Progenitor cell of endocrine pancreas (in vitro differentiated cells): ENCODE results near the gene LRRC31. TPM values are rescaled to one million over a fixed set of nuclear protein-coding genes. Genes with fewer than 3 reads are reported as not detected.

ENCODE experiments used
- DNase-seq: peaks from one replicate; pipeline ENCODE4 v3.0.0; 2021; ENCODE audit warnings: low spot score; ENCODE audit not compliant: unreplicated experiment
- H3K27ac Mint-ChIP-seq: 2 replicates; pipeline ENCODE4 v1.8.0; 2021; ENCODE audit warnings: mild to moderate bottlenecking, moderate library complexity, mixed read lengths
- H3K27me3 Mint-ChIP-seq: 2 replicates; pipeline ENCODE4 v1.8.0; 2021; ENCODE audit warnings: mixed read lengths
- H3K36me3 Mint-ChIP-seq: 2 replicates; pipeline ENCODE4 v1.8.0; 2022; ENCODE audit warnings: mixed read lengths; ENCODE audit not compliant: insufficient read depth
- H3K4me1 Mint-ChIP-seq: 2 replicates; pipeline ENCODE4 v1.8.0; 2021; ENCODE audit warnings: low read depth, mixed read lengths
- H3K4me3 Mint-ChIP-seq: 2 replicates; pipeline ENCODE4 v1.8.0; 2021; ENCODE audit warnings: low read depth, mild to moderate bottlenecking, moderate library complexity, mixed read lengths
- H3K9me3 Mint-ChIP-seq: 2 replicates; pipeline ENCODE4 v1.8.0; 2021; ENCODE audit warnings: low read depth, mixed read lengths
- total RNA-seq: library from RNA; stranded (reverse); gene quantifications from 2 replicates; pipeline ENCODE4 v1.2.1, GENCODE V29; 2021
- TF ChIP-seq, protein P1 (sequence below): fragments of 200-600 bp; sonication (generic); IDR thresholded peaks from one replicate; pipeline ENCODE4 v1.5.0; 2021; ENCODE audit warnings: antibody characterized with exemption, mild to moderate bottlenecking; ENCODE audit not compliant: unreplicated experiment

The LRRC31 gene
- total RNA-seq, 1 donor from 2014 or later, result 0.67 TPM

DNA sequence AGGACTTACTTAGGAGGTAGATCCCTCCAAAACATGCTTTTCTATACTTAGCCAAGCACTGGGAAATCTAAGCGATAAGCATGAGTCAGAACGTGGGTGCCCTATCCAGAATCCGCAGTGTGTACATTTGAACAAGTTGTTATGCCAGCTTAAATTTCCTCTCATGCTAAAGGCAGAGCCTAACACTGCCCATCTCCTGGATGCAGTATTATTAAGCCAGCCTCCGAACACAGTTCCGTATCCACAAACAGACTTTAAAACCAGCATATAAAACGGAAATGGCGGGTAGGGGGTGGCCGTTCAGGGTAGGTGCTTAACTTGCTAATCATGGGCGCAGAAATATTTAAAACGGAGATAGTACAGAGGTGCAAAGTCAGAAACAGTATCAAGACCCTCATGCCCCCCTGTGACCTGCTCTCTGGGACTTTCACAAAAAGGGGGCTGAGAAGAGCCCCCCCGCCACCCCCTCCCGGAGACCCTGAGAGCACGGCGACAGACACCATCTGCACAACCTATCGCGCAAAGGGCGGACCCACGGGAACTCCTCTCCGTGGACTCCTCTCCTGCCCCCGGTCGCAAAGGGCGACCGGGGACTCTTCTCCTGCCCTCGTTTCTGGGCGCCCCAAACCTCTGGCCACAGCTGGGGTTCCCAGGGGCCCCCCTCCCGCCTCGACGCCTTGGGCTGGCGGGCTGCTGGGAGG lies 58.0 kb downstream of the LRRC31 start:
- Mint-ChIP-seq H3K9me3 (peaks cover 6% of the 10 kb centered on the region), H3K27ac (peak overlapping the region; percentile 90), H3K4me1 (peaks cover 10% of the 10 kb centered on the region), H3K4me3 (peak overlapping the region; percentile 86), H3K36me3 (peaks cover 2% of the 10 kb centered on the region), H3K27me3 (peaks cover 3% of the 10 kb centered on the region)
- DNase-seq, result no peak
- TF ChIP-seq, protein P1, sequence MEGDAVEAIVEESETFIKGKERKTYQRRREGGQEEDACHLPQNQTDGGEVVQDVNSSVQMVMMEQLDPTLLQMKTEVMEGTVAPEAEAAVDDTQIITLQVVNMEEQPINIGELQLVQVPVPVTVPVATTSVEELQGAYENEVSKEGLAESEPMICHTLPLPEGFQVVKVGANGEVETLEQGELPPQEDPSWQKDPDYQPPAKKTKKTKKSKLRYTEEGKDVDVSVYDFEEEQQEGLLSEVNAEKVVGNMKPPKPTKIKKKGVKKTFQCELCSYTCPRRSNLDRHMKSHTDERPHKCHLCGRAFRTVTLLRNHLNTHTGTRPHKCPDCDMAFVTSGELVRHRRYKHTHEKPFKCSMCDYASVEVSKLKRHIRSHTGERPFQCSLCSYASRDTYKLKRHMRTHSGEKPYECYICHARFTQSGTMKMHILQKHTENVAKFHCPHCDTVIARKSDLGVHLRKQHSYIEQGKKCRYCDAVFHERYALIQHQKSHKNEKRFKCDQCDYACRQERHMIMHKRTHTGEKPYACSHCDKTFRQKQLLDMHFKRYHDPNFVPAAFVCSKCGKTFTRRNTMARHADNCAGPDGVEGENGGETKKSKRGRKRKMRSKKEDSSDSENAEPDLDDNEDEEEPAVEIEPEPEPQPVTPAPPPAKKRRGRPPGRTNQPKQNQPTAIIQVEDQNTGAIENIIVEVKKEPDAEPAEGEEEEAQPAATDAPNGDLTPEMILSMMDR, result no peak

DNA sequence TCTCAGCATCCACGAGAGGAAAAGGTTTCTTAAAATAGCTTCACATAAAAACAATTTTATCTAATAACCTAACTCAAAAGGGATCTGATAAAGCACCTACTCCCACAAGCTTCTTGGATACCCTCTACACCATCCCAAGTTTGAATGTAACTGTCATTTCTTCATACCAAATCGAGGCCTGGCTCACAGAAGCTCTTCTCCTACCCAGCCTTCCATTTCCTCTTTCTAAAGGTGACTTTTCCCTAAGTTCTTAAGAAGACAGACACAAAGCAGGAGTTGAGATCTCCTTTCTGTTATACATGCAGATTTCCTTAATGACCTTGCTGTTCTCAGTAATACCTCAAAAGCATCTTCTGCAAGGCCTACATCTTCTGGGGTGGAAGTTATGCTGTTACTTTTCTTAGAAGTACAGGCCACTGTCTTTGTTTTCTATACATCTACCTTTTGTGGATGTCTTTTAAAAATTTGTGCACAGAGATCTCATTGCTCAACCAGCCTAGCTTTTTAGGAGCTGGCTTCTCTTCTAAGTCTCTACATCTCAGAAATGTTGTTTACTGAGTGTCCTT lies 60.4 kb downstream of the LRRC31 start:
- Mint-ChIP-seq H3K36me3 (peaks cover 5% of the 10 kb centered on the region), H3K4me1 (peaks cover 10% of the 10 kb centered on the region), H3K4me3 (no peak overlapping the region), H3K27me3 (peaks cover 3% of the 10 kb centered on the region), H3K27ac (no peak overlapping the region), H3K9me3 (no peaks in the 10 kb centered on the region)
- no peak for DNase-seq
- TF ChIP-seq, protein P1, result no peak

DNA sequence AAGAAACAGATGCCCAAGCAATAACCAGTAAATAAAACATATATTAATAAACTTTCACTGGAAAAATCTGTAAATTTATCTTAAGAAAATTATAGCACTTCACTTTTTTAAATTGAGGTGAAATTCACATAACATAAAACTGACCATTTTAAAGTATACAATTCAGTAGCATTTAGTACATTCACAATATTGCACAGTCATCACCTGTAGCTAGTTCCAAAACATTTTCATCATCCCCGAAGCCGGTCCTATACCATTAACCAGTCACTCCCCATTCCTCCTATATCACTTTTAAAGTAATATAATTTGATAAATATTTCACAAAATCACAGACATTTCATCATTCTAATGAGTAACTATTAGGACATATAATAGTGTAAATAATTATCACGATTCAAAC lies 65.1 kb downstream of the LRRC31 start:
- Mint-ChIP-seq H3K9me3 (no peaks in the 10 kb centered on the region), H3K4me3 (no peak overlapping the region), H3K4me1 (no peaks in the 10 kb centered on the region), H3K36me3 (peaks cover 10% of the 10 kb centered on the region), H3K27ac (no peak overlapping the region), H3K27me3 (no peaks in the 10 kb centered on the region)
- no peak for DNase-seq
- TF ChIP-seq, protein P1, result no peak

DNA sequence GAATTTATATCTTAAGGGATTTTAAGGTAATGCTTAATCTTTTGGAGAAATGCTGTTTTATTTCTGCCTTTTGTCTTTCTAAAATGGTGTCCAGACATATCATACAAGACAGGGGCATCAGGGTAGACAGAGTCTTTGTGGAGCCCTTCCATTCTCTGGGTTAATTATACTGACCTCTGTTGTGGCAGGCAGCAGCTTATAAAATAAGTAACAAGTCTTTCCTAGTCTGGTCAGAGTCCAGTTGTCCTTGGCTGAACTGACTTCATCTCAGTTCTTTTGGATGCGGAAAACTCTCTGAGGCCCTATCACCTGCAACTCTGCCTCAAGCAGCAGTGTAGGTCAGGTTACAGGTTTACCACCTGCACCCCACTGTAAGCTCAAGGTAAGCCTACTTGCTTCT lies 77.4 kb downstream of the LRRC31 start:
- H3K36me3 Mint-ChIP-seq, result peaks cover 8% of the 10 kb centered on the region
- no peak for DNase-seq
- TF ChIP-seq, protein P1, result no peak
- H3K4me3 Mint-ChIP-seq, result no peak overlapping the region
- H3K4me1 Mint-ChIP-seq, result no peaks in the 10 kb centered on the region
- H3K27ac Mint-ChIP-seq, result no peak overlapping the region
- no peaks in the 10 kb centered on the region for H3K27me3 Mint-ChIP-seq
- H3K9me3 Mint-ChIP-seq, result no peaks in the 10 kb centered on the region

DNA sequence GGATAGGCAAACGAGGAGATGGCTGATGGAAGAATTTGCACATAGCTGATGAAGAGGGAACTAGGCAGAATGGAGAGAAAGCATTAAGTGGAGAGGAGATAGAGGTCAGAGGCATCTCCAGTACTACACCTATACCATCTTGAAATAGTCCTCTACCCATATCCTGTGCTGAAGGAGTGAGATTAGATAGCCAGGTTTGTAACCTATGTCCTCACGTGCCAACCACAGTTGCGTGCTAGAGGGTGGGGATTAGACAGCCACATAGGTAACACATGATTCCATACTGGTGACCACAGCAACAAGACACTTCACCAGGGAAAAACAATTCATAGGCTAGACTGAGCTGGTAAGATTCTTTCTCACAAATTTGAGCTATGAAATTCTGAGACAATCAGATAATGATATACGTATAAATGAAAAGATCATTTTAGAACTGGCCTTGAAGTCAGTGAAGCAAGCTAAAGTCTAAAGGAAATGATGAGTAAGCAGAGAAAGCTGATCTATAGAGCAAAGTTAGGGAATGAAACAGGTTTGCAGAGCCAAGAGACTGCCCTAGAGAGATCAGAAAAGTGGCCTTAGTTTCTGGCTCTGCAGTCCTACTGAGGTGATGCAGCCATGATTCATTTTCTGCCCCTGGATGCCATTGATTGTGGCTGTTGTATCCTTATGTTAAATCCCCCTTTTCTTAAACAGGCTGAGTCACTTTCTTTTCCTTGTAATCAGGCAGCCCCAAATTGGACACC lies 78.9 kb downstream of the LRRC31 start:
- H3K9me3 Mint-ChIP-seq, result no peaks in the 10 kb centered on the region
- DNase-seq, result no peak
- no peaks in the 10 kb centered on the region for H3K27me3 Mint-ChIP-seq
- H3K27ac Mint-ChIP-seq, result peak overlapping the region; percentile 17
- no peaks in the 10 kb centered on the region for H3K4me1 Mint-ChIP-seq
- peaks cover 14% of the 10 kb centered on the region for H3K36me3 Mint-ChIP-seq
- TF ChIP-seq, protein P1, result no peak
- no peak overlapping the region for H3K4me3 Mint-ChIP-seq
